Right lung (tissue), 10 donors: ENCODE data around the gene UTS2B. TPM values are rescaled to one million over a fixed set of nuclear protein-coding genes. Genes with fewer than 3 reads are reported as not detected.

Source experiments
- DNase-seq, 2 donors: peaks; one replicate each; pipeline ENCODE4 v3.0.0-alpha.2; 2013
- long read RNA-seq, 8 donors: transcript quantifications; one replicate each; lab custom pipeline, GENCODE V29; 2026
- polyA plus RNA-seq, 5 donors: library from polyadenylated mRNA; unstranded; fragments of 120-200 nt; gene quantifications; one replicate each; pipeline versions ENCODE4 v1.2.1 to v1.2.3, GENCODE V29; 2013; ENCODE audit warnings: inconsistent platforms in 1 of 5, low replicate concordance in 1 of 5; ENCODE audit not compliant: insufficient read length in 5 of 5, insufficient read depth in 1 of 5

The UTS2B gene
- polyA plus RNA-seq: 1 to 10 TPM in 3 of 5 donors, under 1 TPM in 2; 0.34 to 1.7 (median 1.0) TPM
- long read RNA-seq, donor 1: 0 reads
- long read RNA-seq, donor 2, partial matches to known transcripts: 21 of 39 reads
- long read RNA-seq, donor 2, other reads (novel, unspliced or antisense): 18 of 39 reads
- long read RNA-seq, donor 3: 0 reads
- long read RNA-seq, donor 4: 0 reads
- long read RNA-seq, donor 5: 0 reads
- long read RNA-seq, donor 6: 0 reads
- long read RNA-seq, donor 7, partial matches to known transcripts: 96 of 101 reads
- long read RNA-seq, donor 7, other reads (novel, unspliced or antisense): 5 of 101 reads
- long read RNA-seq, donor 8: 0 reads

- peak; percentile 63 to 76 for DNase-seq
These were observed at the start of gene UTS2B for GRCh38 chr3:191329654-191330529. TSS of gene UTS2B (minus strand) at chr3:191330526. CDS start at chr3:191282189, 48,337 bp downstream.

- DNase-seq: no peak
These were observed 49.7 kb upstream of the UTS2B start for GRCh38 chr3:191380001-191380400.

- no peak for DNase-seq
These were observed 49.1 kb upstream of the UTS2B start for GRCh38 chr3:191379446-191379845.

GRCh38 chr3:191378142-191378812 lies 48.0 kb upstream of the UTS2B start:
- DNase-seq: no peak

GRCh38 chr3:191376516-191377141 lies 46.3 kb upstream of the UTS2B start:
- DNase-seq: no peak

- DNase-seq: no peak
These were observed 43.0 kb upstream of the UTS2B start for GRCh38 chr3:191373327-191373726.

- DNase-seq: no peak
These were observed 41.8 kb upstream of the UTS2B start for GRCh38 chr3:191372122-191372521.

- peak; percentile 68 to 88 for DNase-seq
These were observed 39.3 kb upstream of the UTS2B start for GRCh38 chr3:191369616-191370010.

- DNase-seq: no peak
These were observed 38.7 kb upstream of the UTS2B start for GRCh38 chr3:191368755-191369615.

- DNase-seq: no peak
These were observed 36.3 kb upstream of the UTS2B start for GRCh38 chr3:191366675-191367074.

GRCh38 chr3:191363221-191363620 lies 32.9 kb upstream of the UTS2B start:
- no peak for DNase-seq

- no peak for DNase-seq
These were observed 32.3 kb upstream of the UTS2B start for GRCh38 chr3:191362524-191363090.

GRCh38 chr3:191362037-191362436 lies 31.7 kb upstream of the UTS2B start:
- no peak for DNase-seq

- DNase-seq: no peak
These were observed 31.1 kb upstream of the UTS2B start for GRCh38 chr3:191361456-191361855.

- no peak for DNase-seq
These were observed 30.3 kb upstream of the UTS2B start for GRCh38 chr3:191360620-191361019.

- no peak for DNase-seq
These were observed 28.6 kb upstream of the UTS2B start for GRCh38 chr3:191358929-191359328.

GRCh38 chr3:191357909-191358308 lies 27.6 kb upstream of the UTS2B start:
- no peak for DNase-seq

GRCh38 chr3:191356631-191357439 lies 26.5 kb upstream of the UTS2B start:
- DNase-seq: no peak

- DNase-seq: no peak
These were observed 25.1 kb upstream of the UTS2B start for GRCh38 chr3:191355406-191355805.
